ENCODE data around the gene RIPK1. TPM values are rescaled to one million over a fixed set of nuclear protein-coding genes. Genes with fewer than 3 reads are reported as not detected.
"Not testable (repeated sequence)": the region's sequence is repeated elsewhere in the genome, so short reads cannot be mapped to it uniquely, and the experiment has no call there.

RIPK1 gene
- polyA plus RNA-seq (2011; rRNA removed) (25.5 and 25.9 TPM in 2 replicates), polyA minus RNA-seq (2011; rRNA and poly(A)+ RNA removed) (26.5 and 29.1 TPM in 2 replicates)

DNA sequence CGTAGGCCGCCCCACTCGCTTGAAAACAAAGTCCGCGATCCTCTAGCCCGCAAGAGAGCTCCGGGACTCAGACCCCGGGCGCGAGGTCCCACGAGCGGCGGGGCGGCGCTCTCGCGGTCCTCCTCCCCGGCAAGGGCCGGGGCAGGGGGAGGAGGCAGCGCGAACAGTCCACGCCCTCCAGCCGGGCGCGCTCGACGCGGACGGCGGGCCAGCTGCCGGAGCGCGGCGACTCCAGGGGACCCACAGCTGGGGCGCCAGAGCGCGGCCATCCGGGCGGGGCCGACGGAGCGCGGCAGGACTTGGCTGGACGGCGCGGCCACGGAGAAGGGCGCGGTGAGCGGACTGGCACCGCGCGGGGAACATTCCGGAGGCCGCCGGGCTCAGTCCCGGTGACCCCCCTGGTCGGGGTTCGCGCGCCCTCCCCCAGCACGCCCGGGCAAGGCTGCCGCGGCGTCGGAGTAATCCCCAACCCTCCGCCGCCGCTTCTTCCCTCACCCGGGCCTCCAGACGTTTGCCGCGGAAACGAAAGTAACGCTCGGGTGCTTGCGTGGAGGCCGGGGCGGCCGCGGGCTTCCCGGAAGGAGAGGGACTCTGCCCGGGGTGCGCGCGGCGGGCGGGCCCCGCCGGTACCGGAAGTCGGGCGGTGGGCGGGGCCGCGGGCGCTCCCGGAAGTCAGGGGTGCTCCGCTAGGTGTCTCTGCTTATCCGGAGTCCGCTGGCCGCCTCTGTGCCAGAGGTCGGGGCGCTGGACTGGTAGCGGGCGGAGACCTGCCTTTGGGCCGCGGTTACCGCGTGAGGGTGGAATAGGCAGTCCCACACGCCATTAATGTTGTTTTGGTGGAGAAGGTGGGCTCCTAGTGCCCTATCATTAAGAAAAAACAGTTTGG, at the start of gene RIPK1:
RIPK1 (plus strand) TSS at position 166 of the 886 bp plus-strand sequence. CDS start 8,330 bp downstream, outside the sequence.
- POLR2A ChIA-PET, result interaction anchor here (0.8 to 2.1 kb wide), 7 partner anchors 15 to 952 kb away, joined by 3 to 13 read pairs (median 4); partner anchors contain the start of genes BPHL and NQO2
- DNase-seq (ENCODE audit: low read depth, low spot score), result peak; percentile 58
- Histone ChIP-seq H3K4me3 (ENCODE audit: low read depth, low read length) (peak within 1 kb of the TSS; percentile 82), H3K27ac (ENCODE audit: low read depth, low read length) (peak within 1 kb of the TSS; percentile 96), H3K27me3 (ENCODE audit: control insufficient read depth, insufficient read depth, low read length) (no peaks in the 10 kb centered on the region), H3K9me3 (ENCODE audit: control insufficient read depth, insufficient read depth, low read length) (no peaks in the 10 kb centered on the region; the same call in 1 of the 2 replicates)
- CTCF ChIA-PET, result interaction anchor here (0.6 to 1.8 kb wide), 5 partner anchors 67 to 228 kb away, joined by 3 to 6 read pairs (median 3); no protein-coding TSS in a partner anchor
- TF ChIP-seq, protein P1, sequence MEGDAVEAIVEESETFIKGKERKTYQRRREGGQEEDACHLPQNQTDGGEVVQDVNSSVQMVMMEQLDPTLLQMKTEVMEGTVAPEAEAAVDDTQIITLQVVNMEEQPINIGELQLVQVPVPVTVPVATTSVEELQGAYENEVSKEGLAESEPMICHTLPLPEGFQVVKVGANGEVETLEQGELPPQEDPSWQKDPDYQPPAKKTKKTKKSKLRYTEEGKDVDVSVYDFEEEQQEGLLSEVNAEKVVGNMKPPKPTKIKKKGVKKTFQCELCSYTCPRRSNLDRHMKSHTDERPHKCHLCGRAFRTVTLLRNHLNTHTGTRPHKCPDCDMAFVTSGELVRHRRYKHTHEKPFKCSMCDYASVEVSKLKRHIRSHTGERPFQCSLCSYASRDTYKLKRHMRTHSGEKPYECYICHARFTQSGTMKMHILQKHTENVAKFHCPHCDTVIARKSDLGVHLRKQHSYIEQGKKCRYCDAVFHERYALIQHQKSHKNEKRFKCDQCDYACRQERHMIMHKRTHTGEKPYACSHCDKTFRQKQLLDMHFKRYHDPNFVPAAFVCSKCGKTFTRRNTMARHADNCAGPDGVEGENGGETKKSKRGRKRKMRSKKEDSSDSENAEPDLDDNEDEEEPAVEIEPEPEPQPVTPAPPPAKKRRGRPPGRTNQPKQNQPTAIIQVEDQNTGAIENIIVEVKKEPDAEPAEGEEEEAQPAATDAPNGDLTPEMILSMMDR (IDR thresholded peaks at IDR 0.05; ENCODE audit: low read depth, low read length), result peak; percentile 46

DNA sequence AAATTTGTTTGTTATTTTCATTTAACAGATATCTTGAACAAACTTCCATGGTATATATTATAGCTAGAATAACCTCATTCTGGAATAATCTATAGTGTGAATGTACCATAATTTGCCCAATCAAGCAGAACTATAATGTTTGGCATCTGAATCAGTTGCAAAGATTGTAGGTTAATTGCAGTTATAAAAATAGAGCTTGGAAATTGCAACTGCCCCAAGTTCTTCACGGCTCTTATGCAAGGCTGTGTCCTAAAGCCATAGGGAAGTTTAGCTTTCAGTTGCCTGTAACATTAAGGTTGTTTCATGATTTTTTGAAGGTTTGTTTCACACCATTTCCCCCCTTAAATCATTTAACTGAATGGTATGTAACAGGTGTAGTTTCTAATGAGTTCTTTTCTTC, 49.2 kb upstream of the RIPK1 start:
- POLR2A ChIA-PET, result interaction anchor here (1.2 kb wide), 1 partner anchor 9 kb away, joined by 3 read pairs; no protein-coding TSS in a partner anchor

DNA sequence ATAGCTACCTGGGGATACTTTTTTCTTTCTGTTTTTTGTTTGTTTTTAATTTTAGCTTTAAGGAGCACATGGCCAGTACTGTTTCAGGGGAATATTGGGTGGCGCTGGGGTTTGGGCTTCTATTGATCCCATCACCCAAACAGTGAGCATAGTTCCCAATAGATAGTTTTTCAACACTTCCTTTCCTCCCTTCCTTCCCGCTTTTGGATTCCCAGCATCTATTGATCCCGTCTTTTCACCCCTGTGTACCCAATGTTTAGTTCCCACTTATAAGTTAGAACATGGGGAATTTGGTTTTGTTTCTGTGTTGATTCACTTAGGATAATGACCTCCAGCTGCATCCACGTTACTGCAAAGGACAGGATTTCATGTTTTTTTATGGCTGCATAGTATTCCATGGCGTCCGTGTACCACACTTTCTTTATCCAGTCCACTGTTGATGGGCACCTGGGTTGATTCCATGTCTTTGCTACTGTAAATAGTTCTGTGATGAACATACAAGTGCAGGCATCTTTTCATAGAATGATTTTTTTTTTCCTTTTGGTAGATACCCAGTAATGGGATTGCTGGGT, 48.5 kb upstream of the RIPK1 start:
- CTCF ChIA-PET, result interaction anchor here (0.9 to 1.2 kb wide), 2 partner anchors 18 to 282 kb away, joined by 4 read pairs; no protein-coding TSS in a partner anchor

More for the DNA sequence above, 49.2 kb upstream of the RIPK1 start:
- TF ChIP-seq, protein P1 (IDR thresholded peaks at IDR 0.05; ENCODE audit: low read depth, low read length), result no peak
- Histone ChIP-seq H3K9me3 (ENCODE audit: control insufficient read depth, insufficient read depth, low read length) (peaks cover 11% of the 10 kb centered on the region), H3K27ac (ENCODE audit: low read depth, low read length) (no peak overlapping the region), H3K4me3 (ENCODE audit: low read depth, low read length) (no peak overlapping the region), H3K27me3 (ENCODE audit: control insufficient read depth, insufficient read depth, low read length) (no peaks in the 10 kb centered on the region)
- DNase-seq (ENCODE audit: low read depth, low spot score), result no peak
- CTCF ChIA-PET, result no interaction called here

DNA sequence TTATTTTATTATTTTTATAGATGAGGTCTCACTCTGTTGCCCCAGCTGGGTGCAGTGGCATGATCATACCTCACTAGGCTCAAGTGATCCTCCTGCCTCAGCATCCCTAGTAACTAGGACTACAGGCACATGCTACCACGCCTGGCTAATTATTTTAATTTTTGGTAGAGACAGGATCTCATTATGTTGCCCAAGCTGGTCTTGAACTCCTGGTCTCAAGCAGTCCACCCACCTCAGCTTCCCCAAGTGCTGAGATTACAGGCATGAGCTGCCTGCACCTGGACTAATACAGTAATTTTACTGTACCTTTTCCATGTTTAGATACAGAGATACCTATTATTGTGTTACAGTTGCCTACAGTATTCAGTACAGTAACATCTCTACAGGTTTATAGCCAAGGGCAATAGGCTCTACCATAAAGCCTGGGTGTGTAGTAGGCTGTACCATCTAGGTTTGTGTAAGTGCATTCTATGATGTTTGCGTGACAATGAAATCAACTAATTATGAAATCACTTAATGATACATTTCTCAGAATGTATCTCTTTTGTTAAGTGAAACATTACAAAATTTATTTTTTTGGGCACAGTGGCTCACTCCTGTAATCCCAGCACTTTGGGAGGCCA, 47.2 kb upstream of the RIPK1 start:
- H3K27me3 ChIP-seq (ENCODE audit: control insufficient read depth, insufficient read depth, low read length); DNase-seq (ENCODE audit: low read depth, low spot score); POLR2A ChIA-PET; H3K4me3 ChIP-seq (ENCODE audit: low read depth, low read length); H3K27ac ChIP-seq (ENCODE audit: low read depth, low read length): not testable (repeated sequence)
- CTCF ChIA-PET, result interaction anchor here (0.9 to 1.2 kb wide), 2 partner anchors 19 to 283 kb away, joined by 4 read pairs; no protein-coding TSS in a partner anchor
- peaks cover 11% of the 10 kb centered on the region for H3K9me3 ChIP-seq (ENCODE audit: control insufficient read depth, insufficient read depth, low read length)

More for the DNA sequence above, 48.5 kb upstream of the RIPK1 start:
- H3K27me3 ChIP-seq (ENCODE audit: control insufficient read depth, insufficient read depth, low read length), result no peaks in the 10 kb centered on the region
- peaks cover 11% of the 10 kb centered on the region for H3K9me3 ChIP-seq (ENCODE audit: control insufficient read depth, insufficient read depth, low read length)
- TF ChIP-seq, protein P1 (IDR thresholded peaks at IDR 0.05; ENCODE audit: low read depth, low read length), result no peak
- POLR2A ChIA-PET, result interaction anchor here (1.2 kb wide), 1 partner anchor 8 kb away, joined by 3 read pairs; no protein-coding TSS in a partner anchor
- no peak overlapping the region for H3K4me3 ChIP-seq (ENCODE audit: low read depth, low read length)
- no peak overlapping the region for H3K27ac ChIP-seq (ENCODE audit: low read depth, low read length)
- DNase-seq (ENCODE audit: low read depth, low spot score), result no peak
